ENCODE data around the gene NT5M.

The NT5M gene

GRCh38 chr17:17356149-17356930 is 53.2 kb downstream of the NT5M start:
- DNase-seq, result peak; percentile 81

- no peak for DNase-seq
Measured at GRCh38 chr17:17356931-17357270, 53.7 kb downstream of the NT5M start.

GRCh38 chr17:17358060-17358751 is 55.0 kb downstream of the NT5M start:
- no peak for DNase-seq

GRCh38 chr17:17358866-17359265 is 55.7 kb downstream of the NT5M start:
- DNase-seq, result no peak

GRCh38 chr17:17359271-17359670 is 56.1 kb downstream of the NT5M start:
- no peak for DNase-seq

GRCh38 chr17:17360087-17360730 is 57.0 kb downstream of the NT5M start:
- DNase-seq, result no peak

GRCh38 chr17:17361543-17361866 is 58.3 kb downstream of the NT5M start:
- DNase-seq, result no peak

- DNase-seq, result no peak
Measured at GRCh38 chr17:17361867-17362539, 58.8 kb downstream of the NT5M start.

- no peak for DNase-seq
Measured at GRCh38 chr17:17362540-17362930, 59.4 kb downstream of the NT5M start.

- no peak for DNase-seq
Measured at GRCh38 chr17:17363638-17364337, 60.6 kb downstream of the NT5M start.

GRCh38 chr17:17364338-17364667 is 61.1 kb downstream of the NT5M start:
- no peak for DNase-seq

GRCh38 chr17:17365476-17366110 is 62.4 kb downstream of the NT5M start:
- DNase-seq, result no peak

GRCh38 chr17:17366235-17366634 is 63.1 kb downstream of the NT5M start:
- DNase-seq, result no peak

GRCh38 chr17:17366941-17367875 is 64.0 kb downstream of the NT5M start:
- DNase-seq, result no peak

GRCh38 chr17:17367931-17368330 is 64.8 kb downstream of the NT5M start:
- DNase-seq, result peak; percentile 15

- no peak for DNase-seq
Measured at GRCh38 chr17:17370711-17371110, 67.5 kb downstream of the NT5M start.

GRCh38 chr17:17372856-17373520 is 69.8 kb downstream of the NT5M start:
- DNase-seq, result no peak

- DNase-seq, result no peak
Measured at GRCh38 chr17:17375841-17376240, 72.7 kb downstream of the NT5M start.

- DNase-seq, result no peak
Measured at GRCh38 chr17:17376362-17376761, 73.2 kb downstream of the NT5M start.

- no peak for DNase-seq
Measured at GRCh38 chr17:17377071-17377967, 74.1 kb downstream of the NT5M start.
